GOT3 (cell line): Measurements from ENCODE around the gene USB1.

Experiments used
- DNase-seq: peaks from one replicate; lab custom pipeline; 2025; ENCODE audit warnings: mixed read lengths; lab: John Stamatoyannopoulos, UW

The USB1 gene

GRCh38 chr16:58048494-58049231 is 47.5 kb downstream of the USB1 start:
- no peak for DNase-seq

- DNase-seq = no peak
Measured at GRCh38 chr16:58049232-58050185, 48.3 kb downstream of the USB1 start.

- DNase-seq = no peak
Measured at GRCh38 chr16:58051296-58051695, 50.1 kb downstream of the USB1 start.

GRCh38 chr16:58051821-58052603 is 50.8 kb downstream of the USB1 start:
- DNase-seq = no peak

- DNase-seq = no peak
Measured at GRCh38 chr16:58053682-58054005, 52.4 kb downstream of the USB1 start.

- DNase-seq = no peak
Measured at GRCh38 chr16:58054289-58054688, 53.1 kb downstream of the USB1 start.

- DNase-seq = no peak
Measured at GRCh38 chr16:58056580-58056979, 55.4 kb downstream of the USB1 start.

- DNase-seq = no peak
Measured at GRCh38 chr16:58057121-58057520, 55.9 kb downstream of the USB1 start.

GRCh38 chr16:58057784-58058183 is 56.6 kb downstream of the USB1 start:
- no peak for DNase-seq

GRCh38 chr16:58062821-58063220 is 61.6 kb downstream of the USB1 start:
- DNase-seq = no peak

- DNase-seq = no peak
Measured at GRCh38 chr16:58063377-58064076, 62.3 kb downstream of the USB1 start.

- no peak for DNase-seq
Measured at GRCh38 chr16:58070585-58070984, 69.4 kb downstream of the USB1 start.
